GM10266 (cell line): ENCODE results near the gene DHX58.

Source experiments
- DNase-seq: peaks from one replicate; pipeline ENCODE4 v3.0.0; 2012; ENCODE audit errors: extremely low spot score
- CTCF ChIP-seq: IDR thresholded peaks from 2 replicates; pipeline ENCODE4 v1.5.1; 2012; ENCODE audit warnings: mild to moderate bottlenecking, low read depth; ENCODE audit not compliant: control insufficient read depth, insufficient read depth; ENCODE audit errors: missing control alignments

Gene DHX58

DNA sequence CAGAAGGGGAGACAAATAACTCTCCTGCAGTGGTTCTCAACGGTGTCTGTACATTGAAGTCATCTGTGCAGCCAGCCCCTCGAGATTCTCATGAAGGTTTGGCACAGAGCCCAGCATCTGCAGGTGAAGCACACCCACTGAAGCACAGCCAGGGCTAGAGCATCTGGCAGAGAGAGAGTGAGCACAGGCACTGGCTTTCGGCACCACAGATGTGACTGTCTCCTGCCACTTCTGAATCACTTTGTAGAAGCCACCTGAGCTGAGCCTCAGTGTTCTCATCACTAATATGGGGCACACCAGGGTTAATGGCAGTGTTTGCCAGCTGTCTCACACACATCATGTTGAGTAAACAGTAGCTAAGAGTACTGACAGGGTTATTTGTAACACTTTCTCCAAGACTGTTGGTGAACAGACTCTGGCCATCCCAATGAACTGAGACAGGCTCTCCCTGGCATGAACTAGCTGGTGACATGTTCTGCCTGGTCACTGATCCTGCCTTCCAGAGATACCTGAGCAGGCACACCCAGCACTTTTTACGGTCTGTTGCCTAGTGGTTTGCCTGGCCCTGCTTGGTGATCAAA lies 21.0 kb upstream of the DHX58 start:
- DNase-seq: peak; percentile 58
- no peak for TF ChIP-seq CTCF

GRCh38 chr17:42132941-42133340 lies 20.4 kb upstream of the DHX58 start:
- no peak for DNase-seq
- no peak for TF ChIP-seq CTCF

DNA sequence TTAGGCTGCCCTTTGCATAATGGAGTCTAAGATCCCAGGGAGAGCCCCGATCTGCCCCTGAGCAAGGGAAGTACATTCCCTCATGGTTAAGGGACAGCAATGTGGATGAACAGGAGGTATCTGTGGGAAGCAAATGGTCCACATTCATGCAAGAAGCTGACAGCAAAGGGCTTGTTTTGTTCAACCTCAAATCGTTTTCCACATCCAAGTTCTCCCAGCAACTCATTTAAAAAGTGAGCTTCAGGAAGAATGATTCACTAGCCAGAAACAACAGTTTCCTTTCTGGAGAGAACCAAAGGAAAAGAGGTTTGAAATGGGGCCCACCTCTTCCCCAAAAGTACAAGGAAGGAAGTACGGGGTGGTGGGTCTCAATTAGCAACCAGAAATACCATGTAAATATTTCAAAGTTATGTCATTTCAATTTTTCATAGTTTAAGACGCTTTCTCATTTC lies 19.5 kb upstream of the DHX58 start:
- TF ChIP-seq CTCF: no peak
- no peak for DNase-seq

DNA sequence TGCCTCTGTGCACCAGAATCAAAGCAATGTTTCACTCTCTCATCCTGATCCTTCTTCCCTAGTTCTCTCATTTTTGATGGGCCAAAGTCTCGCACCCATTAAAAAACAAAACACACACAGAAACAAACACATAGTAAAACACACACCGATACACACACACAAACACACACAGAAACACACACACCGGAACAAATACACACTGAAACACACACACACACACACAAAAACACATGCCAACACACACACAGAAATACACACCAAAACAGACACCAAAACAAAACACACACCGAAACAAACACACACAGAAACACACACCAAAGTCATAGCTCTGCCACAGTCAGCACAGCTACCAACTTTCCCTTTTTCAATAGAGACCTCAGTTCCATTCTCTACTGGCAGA lies 18.7 kb upstream of the DHX58 start:
- no peak for TF ChIP-seq CTCF
- no peak for DNase-seq

DNA sequence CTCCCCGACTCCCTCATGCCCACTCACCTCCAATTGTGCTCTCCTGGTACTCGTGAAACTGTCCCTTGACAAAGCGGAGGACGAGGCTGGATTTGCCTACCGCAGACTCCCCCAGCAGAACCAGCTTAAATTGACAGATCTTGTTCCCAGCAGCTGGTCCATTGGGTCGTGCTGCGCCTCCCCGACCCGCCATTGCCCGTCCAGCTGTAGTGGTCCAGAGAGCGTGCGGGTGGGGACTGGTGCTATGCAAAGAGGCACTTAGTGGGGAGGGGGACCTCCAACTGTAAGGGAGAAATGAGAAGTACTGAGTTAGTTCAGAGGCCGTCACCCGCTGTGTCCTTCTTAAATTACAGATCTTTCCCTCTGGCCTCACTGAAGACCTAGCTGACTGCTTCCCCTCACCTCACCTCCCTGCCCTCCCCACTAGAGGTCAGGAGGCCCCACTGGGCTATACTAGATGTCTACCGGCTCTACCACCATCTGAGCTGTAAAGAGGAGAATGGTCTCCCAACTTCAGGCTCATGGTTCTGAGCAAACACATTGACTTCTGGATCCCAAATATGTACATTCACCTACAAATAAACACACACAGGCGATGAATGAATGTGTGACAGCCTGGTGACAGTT lies 17.9 kb upstream of the DHX58 start:
- no peak for TF ChIP-seq CTCF
- DNase-seq: no peak

- DNase-seq: no peak
- no peak for TF ChIP-seq CTCF
Measured at GRCh38 chr17:42129109-42129837, 16.8 kb upstream of the DHX58 start.

GRCh38 chr17:42127414-42127813 lies 14.9 kb upstream of the DHX58 start:
- no peak for DNase-seq
- TF ChIP-seq CTCF: no peak
